LNCaP clone FGC (cell line): ENCODE measurements around the gene ICE2.

ENCODE experiments used
- DNase-seq: peaks from one replicate; pipeline ENCODE4 v3.0.0-alpha.2; 2011; ENCODE audit warnings: low read depth
- H3K4me3 ChIP-seq: 2 replicates; pipeline ENCODE4 v1.5.1; 2011; ENCODE audit warnings: mild to moderate bottlenecking, low read depth, low read length, control low read depth
- TF ChIP-seq, protein P1 (sequence below): IDR thresholded peaks from 2 replicates; pipeline ENCODE4 v1.5.1; 2012; ENCODE audit warnings: mild to moderate bottlenecking; ENCODE audit not compliant: control insufficient read depth, insufficient read depth; ENCODE audit errors: extremely low read depth

ICE2 gene

GRCh38 chr15:60428935-60429334 lies 50.0 kb downstream of the ICE2 start:
- no peak overlapping the region for H3K4me3 ChIP-seq
- DNase-seq, result no peak
- TF ChIP-seq, protein P1, sequence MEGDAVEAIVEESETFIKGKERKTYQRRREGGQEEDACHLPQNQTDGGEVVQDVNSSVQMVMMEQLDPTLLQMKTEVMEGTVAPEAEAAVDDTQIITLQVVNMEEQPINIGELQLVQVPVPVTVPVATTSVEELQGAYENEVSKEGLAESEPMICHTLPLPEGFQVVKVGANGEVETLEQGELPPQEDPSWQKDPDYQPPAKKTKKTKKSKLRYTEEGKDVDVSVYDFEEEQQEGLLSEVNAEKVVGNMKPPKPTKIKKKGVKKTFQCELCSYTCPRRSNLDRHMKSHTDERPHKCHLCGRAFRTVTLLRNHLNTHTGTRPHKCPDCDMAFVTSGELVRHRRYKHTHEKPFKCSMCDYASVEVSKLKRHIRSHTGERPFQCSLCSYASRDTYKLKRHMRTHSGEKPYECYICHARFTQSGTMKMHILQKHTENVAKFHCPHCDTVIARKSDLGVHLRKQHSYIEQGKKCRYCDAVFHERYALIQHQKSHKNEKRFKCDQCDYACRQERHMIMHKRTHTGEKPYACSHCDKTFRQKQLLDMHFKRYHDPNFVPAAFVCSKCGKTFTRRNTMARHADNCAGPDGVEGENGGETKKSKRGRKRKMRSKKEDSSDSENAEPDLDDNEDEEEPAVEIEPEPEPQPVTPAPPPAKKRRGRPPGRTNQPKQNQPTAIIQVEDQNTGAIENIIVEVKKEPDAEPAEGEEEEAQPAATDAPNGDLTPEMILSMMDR, result no peak

- no peak for DNase-seq
- H3K4me3 ChIP-seq, result no peak overlapping the region
- TF ChIP-seq, protein P1, result no peak
Observed at GRCh38 chr15:60426870-60427508, 52.0 kb downstream of the ICE2 start.

DNA sequence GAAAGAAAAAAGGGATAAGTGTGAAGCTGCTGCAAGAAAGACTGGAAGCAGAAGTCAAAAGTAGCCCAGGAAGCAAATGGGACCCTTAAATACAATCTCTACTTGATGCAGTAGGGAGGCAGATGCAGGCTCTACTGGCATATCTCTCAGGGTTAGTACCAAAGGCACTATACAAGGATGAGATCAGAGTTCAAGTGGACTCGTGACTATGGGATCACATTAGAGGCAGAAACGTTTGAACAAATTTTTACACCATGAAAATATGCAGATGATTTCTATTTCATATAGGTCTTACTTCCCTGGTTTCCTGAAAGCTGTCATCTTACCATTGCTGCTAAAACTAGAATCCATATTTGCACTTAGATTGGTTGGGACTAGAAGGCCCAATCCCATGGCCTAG lies 53.5 kb downstream of the ICE2 start:
- no peak for DNase-seq
- TF ChIP-seq, protein P1, result no peak
- H3K4me3 ChIP-seq, result no peak overlapping the region

GRCh38 chr15:60424006-60424405 lies 54.9 kb downstream of the ICE2 start:
- H3K4me3 ChIP-seq, result no peak overlapping the region
- TF ChIP-seq, protein P1, result no peak
- no peak for DNase-seq

DNA sequence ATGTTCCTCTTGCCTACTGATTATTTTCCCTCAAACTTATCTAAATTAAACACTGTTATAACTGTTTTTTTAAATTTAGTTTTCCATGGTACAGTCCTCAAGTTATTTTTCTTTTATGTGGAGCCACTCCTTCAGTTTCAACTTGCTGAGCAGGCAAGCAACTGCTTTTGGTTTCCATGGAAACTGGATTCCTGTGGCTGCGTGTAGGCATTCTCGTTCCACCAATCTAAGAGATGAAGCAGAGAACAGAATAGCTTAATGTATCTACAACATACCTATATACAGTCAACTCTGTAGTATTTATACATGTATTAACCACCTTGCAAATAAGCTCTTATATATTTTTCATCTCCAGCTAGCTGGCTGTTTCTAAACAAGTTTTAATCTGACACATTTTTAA lies 55.4 kb downstream of the ICE2 start:
- DNase-seq, result no peak
- no peak overlapping the region for H3K4me3 ChIP-seq
- TF ChIP-seq, protein P1, result no peak

- TF ChIP-seq, protein P1, result no peak
- DNase-seq, result no peak
- H3K4me3 ChIP-seq, result no peak overlapping the region
Observed at GRCh38 chr15:60421544-60421943, 57.4 kb downstream of the ICE2 start.

GRCh38 chr15:60420203-60420716 lies 58.7 kb downstream of the ICE2 start:
- no peak overlapping the region for H3K4me3 ChIP-seq
- TF ChIP-seq, protein P1, result no peak
- DNase-seq, result no peak
